ENCODE data around the gene ANTXRL. TPM values are rescaled to one million over a fixed set of nuclear protein-coding genes. Genes with fewer than 3 reads are reported as not detected.
"Not testable (repeated sequence)": the region's sequence is repeated elsewhere in the genome, so short reads cannot be mapped to it uniquely, and the experiment has no call there.

ANTXRL gene
- total RNA-seq, 1 donor from 2014 or later, result not detected

GRCh38 chr10:46301056-46301645 lies 14.4 kb downstream of the ANTXRL start:
- DNase-seq, result no peak
- Histone ChIP-seq H3K36me3 (no peaks in the 10 kb centered on the region), H3K4me1 (no peaks in the 10 kb centered on the region), H3K4me3 (no peak overlapping the region), H3K27me3 (ENCODE audit: low read depth) (no peaks in the 10 kb centered on the region), H3K27ac (no peak overlapping the region), H3K9me3 (no peaks in the 10 kb centered on the region)
- no peak for ATAC-seq
- intact Hi-C loops (cut with DNase I), result no loop called here
- TF ChIP-seq CTCF (IDR thresholded peaks at IDR 0.05), result no peak

- TF ChIP-seq CTCF (IDR thresholded peaks at IDR 0.05), result no peak
- H3K36me3 ChIP-seq, result no peaks in the 10 kb centered on the region
- DNase-seq, result no peak
- no peaks in the 10 kb centered on the region for H3K4me1 ChIP-seq
- intact Hi-C loops (cut with DNase I), result no loop called here
- H3K4me3 ChIP-seq, result no peak overlapping the region
- no peaks in the 10 kb centered on the region for H3K27me3 ChIP-seq (ENCODE audit: low read depth)
- H3K9me3 ChIP-seq, result no peaks in the 10 kb centered on the region
- ATAC-seq, result no peak
- H3K27ac ChIP-seq, result no peak overlapping the region
These were observed 15.1 kb downstream of the ANTXRL start for GRCh38 chr10:46301721-46302479.

GRCh38 chr10:46302765-46303352 lies 16.1 kb downstream of the ANTXRL start:
- ATAC-seq; H3K27me3 ChIP-seq (ENCODE audit: low read depth); DNase-seq; H3K4me1 ChIP-seq; H3K27ac ChIP-seq; H3K4me3 ChIP-seq; intact Hi-C loops (cut with DNase I); H3K9me3 ChIP-seq; H3K36me3 ChIP-seq: not testable (repeated sequence)

- H3K27ac ChIP-seq, result no peak overlapping the region
- no peak overlapping the region for H3K4me3 ChIP-seq
- no peaks in the 10 kb centered on the region for H3K9me3 ChIP-seq
- no peak for TF ChIP-seq CTCF (IDR thresholded peaks at IDR 0.05)
- no peaks in the 10 kb centered on the region for H3K36me3 ChIP-seq
- H3K27me3 ChIP-seq (ENCODE audit: low read depth), result no peaks in the 10 kb centered on the region
- intact Hi-C loops (cut with DNase I), result no loop called here
- ATAC-seq, result no peak
- DNase-seq, result no peak
- no peaks in the 10 kb centered on the region for H3K4me1 ChIP-seq
These were observed 17.3 kb downstream of the ANTXRL start for GRCh38 chr10:46304062-46304461.

GRCh38 chr10:46304671-46305070 lies 17.9 kb downstream of the ANTXRL start:
- H3K27ac ChIP-seq; H3K4me3 ChIP-seq; intact Hi-C loops (cut with DNase I); H3K9me3 ChIP-seq; H3K4me1 ChIP-seq; H3K36me3 ChIP-seq; ATAC-seq; DNase-seq; H3K27me3 ChIP-seq (ENCODE audit: low read depth): not testable (repeated sequence)

GRCh38 chr10:46305079-46305818 lies 18.5 kb downstream of the ANTXRL start:
- H3K9me3 ChIP-seq, result no peaks in the 10 kb centered on the region
- intact Hi-C loops (cut with DNase I), result no loop called here
- no peaks in the 10 kb centered on the region for H3K4me1 ChIP-seq
- TF ChIP-seq CTCF (IDR thresholded peaks at IDR 0.05), result no peak
- no peak for DNase-seq
- no peak overlapping the region for H3K27ac ChIP-seq
- ATAC-seq, result no peak
- no peaks in the 10 kb centered on the region for H3K27me3 ChIP-seq (ENCODE audit: low read depth)
- no peak overlapping the region for H3K4me3 ChIP-seq
- no peaks in the 10 kb centered on the region for H3K36me3 ChIP-seq
